GM21381 (cell line): ENCODE measurements around the gene ZNF283.
"Not testable (repeated sequence)": the region's sequence is repeated elsewhere in the genome, so short reads cannot be mapped to it uniquely, and the experiment has no call there.

Experiments
- ATAC-seq: cut with Tn5 transposase; IDR thresholded peaks from one replicate; pipeline ENCODE4 v1.9.1; 2021; ENCODE audit warnings: mild to moderate bottlenecking, moderate library complexity; ENCODE audit not compliant: unreplicated experiment

Gene ZNF283

DNA sequence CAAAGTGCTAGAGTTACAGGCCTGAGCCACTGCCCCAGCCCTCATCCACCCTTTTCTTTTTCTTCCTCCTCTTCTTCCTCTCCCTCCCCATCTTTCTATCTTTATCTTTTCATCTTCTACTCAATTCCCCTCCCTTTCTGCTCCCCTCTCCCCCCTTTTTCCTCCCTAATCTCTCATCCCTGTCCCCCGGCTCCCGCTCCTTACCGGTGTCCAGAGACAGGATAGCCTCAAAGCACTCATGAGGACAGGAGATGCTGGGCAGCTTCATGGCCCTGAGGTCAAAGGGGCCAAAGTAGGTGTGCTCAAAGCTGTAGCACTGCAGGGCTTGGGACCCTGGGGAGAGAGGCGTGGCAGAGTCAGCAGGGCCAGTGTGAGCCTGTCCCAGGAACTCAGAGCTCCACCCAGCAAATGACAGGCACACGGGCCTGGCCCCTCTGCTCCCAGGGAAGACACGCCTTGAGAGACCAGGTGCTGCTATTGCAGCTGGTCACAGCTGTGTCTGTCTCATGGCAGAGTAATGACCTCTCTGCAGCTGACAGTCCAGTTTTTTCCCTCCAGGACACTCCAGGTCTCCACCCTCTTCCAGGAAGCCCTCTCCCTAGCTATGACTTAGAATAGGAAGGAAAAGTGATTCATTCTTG is 27.5 kb upstream of the ZNF283 start:
- no peak for ATAC-seq

DNA sequence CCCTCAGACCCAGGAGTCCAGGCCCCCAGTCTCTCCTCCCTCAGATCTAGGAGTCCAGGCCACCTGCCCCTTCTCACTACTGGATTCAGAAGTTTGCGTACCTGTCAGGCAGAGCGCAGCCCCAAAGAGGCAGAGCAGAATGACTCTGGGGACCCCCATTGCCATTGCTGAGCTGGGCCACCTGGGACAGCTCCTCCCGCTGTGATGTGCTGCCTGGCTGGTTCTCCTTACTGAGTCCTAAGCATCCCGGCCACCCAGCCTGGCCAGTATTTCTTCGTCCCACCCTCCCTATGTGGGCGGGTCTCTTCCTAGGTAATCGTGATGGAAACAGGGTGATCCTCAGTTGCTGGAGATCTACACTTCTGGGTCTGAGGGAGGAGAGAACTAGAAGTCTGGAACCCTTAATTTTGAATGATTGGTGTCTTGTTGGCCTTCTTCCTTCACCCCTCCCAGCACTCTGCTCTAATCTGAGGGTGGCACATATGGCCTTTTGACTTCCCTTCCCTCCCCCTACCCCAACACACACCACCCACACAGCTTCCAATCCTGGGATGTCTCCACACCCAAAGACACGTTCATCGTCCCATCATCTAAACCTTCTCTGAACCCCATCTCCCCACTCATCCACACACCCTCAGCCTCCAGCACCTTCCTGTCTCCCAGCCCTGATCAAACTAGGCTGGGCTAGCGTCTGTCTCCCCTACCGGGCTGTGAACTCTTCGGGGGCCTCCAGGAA is 24.7 kb upstream of the ZNF283 start, which contains the start of gene LYPD5:
Gene LYPD5, minus strand, starts transcription at position 232 of the 736 bp plus-strand sequence. Its CDS starts 67 bp downstream, at position 165.
- ATAC-seq = no peak

DNA sequence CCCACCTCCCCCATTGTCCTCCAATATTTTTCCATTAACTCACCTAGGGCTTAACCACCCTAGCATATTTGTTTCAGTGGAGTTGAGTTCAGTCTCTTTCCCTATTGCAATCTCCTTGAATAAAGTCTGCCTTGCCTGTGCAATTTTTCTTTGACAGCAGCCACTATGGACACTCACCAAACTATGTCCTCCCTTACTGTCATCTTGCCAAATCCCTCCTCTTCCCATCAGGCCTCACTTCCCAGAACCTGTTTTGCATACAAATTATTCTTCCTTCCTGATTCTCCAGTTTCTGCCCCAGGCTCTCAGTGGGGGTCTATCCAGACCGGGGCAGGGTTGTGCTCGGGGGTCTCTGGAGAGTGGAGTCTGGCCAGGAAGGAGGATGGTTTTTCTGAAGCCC is 22.7 kb upstream of the ZNF283 start:
- no peak for ATAC-seq

DNA sequence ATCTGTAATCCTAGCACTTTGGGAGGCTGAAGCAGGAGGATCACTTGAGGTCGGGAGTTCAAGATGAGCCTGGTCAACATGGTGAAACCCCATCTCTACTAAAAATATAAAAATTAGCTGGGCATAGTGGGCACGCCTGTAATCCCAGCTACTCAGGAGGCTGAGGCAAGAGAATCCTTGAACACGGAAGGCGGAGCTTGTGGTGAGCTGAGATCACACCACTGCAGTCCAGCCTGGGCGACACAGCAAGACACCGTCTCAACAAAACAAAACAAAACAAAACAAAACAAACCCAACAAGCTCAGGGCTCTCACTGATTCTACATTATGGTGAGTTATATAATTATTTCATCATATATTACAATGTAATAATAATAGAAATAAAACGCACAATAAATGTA is 20.7 kb upstream of the ZNF283 start:
- not testable (repeated sequence) for ATAC-seq

DNA sequence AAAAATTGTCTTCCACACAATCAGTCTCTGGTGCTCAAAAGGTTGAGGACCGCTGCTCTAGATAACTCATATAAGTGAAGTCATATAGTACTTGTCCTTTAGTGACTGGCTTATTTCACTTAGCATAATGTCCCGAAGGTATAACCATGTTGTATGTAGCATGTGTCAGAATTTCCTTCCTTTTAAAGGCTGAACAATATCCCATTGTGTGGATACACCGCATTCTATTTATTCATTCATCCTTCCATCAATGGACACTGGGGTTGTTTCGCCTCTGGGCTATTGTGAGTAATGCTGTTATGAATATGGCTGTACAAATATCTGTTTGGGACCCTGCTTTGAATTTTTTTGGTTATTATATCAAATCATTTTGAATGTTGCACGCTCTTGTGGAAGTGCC is 20.3 kb upstream of the ZNF283 start:
- ATAC-seq = no peak

DNA sequence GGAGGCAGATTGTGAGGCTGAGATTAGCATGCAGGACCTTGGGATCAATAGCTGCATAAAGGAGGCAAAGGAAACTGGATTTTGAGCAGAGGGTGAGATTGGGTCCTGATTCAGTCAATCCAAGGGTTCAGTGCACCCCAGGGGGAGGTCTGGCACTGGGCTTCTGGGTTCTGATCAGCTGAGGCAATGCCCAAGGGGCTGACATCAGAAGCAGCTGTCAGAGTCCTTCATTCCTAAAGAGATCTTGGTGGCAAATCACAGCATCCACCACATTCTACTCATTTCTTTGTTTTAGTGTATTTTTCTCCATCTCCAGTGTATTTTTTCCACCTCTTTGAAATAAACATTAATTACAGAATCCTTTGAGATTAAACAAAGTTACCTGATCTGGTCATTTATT is 19.5 kb upstream of the ZNF283 start:
- ATAC-seq = no peak

DNA sequence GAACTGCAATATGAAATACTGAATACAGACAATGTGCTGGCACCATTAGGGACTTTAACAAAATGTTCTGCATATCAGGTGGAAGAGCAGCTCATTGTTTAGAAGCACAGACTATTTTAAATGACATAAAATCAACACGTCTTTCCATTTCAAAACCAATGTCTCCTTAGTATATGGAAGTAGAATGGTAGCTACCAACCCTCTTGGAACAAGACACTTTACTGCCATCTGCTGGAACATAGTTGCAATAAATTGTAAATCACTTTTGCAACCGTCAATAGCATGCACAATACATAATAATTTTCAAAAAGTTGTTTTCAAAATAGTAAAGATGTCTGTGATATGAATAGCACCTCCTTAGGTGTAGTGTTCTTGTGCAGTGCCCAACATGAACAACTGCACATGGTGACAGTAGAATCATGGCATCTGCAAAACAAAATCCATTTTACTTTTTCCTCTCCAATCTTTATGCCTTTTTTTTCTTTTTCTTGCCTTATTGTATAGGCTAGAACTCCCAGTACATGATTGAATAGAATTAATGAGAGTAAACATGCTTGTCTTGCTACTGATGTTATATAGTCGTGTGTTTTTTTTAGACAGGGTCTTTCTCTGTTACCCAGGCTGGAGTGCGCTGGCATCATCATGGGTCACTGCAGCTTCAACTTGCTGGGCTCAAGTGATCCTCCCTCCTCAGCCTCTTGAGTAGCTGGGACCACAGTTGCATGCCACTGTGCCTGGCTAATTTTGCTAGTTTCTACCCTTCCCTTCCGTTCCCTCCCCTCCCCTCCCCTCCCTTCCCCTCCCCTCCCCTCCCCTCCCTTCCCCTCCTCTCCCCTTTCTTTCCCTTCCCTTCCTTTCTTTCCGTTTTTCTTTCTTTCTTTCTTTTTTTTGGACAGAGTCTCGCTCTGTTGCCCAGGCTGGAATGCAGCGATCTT is 17.1 kb upstream of the ZNF283 start:
- ATAC-seq = no peak

DNA sequence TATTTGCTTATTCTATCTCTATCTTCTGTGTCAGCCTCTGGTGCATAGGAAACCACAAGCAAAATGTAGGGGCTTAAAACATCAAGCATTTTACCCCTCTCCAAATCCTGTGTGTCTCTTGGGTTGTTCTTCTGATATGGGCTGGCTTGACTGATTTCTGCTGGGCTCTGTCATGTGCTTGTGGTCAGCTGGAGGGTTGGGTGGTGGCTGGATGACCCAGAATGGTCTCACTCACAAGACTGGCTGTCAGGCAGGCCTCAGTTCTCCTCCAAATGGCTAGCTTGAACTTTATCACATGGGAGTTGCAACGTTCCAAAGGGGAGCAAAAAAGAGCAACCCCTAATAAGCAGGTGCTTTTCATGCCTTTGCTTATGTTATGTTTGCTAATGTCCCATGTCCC is 15.3 kb upstream of the ZNF283 start:
- ATAC-seq = no peak

DNA sequence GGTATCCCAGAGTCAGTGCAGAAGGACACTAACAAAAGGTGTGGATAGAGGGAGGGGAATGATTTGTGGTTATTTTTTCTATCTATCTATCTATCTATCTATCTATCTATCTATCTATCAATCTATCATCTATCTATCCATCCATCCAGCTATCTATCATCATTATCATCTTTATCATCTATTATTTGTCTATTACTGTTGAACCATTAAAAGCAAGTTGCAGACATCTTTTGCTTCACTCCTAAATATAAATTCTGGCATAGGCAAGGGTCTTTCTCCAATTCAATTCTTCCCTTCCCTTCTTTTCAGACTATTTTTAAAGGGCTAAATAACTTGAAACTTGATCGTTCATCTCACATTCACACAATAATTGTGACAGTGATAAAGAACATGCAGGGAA is 14.9 kb upstream of the ZNF283 start:
- no peak for ATAC-seq

DNA sequence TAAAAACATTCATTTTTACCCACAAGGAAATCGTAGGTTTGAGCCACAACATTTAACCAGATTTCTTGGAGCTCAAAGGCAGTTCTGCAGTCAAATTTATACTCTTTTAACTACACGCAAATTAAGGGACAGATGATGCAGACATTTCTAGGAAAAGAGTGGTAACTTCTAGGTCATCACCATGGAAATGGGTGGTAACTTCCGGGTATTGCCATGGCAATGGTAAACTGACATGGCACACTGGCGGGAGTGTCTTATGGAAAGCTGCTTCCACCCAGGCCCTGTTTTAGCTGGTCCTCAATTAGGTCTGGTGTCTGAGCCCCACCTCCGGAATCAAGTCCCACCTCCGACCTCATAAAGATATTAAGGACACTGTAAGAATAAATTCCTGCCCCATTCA is 14.4 kb upstream of the ZNF283 start:
- ATAC-seq = no peak

DNA sequence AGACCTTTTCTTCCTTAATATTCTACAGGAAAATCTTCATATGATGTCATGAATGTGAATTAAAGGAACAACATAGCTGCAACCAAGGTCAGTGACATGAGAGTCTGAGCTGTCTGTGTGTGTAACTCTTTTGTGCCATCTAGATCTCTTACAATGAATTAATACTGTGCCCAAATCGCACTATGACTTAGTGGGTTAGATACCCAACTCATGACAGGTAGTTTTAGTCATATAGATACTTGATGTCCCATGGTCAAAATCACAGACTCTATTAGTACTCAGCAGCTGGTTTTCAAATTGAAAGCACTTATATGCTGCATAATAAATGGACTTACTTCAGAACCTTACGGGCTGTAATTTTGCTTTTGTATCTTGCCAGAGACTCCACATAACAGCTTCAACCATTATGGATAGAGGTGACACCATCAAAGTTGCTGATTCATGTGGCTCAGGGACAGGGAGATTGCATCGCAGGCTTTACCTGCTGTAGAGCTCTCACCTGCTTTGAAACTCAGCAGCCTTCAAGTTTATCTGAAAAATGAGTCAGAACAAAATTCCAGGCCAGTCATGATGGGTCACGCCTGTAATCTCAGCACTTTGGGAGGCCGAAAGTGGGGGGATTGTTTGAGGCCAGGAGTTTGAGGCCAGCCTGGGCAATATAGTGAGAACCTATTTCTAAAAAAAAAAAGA is 12.3 kb upstream of the ZNF283 start:
- ATAC-seq = no peak

DNA sequence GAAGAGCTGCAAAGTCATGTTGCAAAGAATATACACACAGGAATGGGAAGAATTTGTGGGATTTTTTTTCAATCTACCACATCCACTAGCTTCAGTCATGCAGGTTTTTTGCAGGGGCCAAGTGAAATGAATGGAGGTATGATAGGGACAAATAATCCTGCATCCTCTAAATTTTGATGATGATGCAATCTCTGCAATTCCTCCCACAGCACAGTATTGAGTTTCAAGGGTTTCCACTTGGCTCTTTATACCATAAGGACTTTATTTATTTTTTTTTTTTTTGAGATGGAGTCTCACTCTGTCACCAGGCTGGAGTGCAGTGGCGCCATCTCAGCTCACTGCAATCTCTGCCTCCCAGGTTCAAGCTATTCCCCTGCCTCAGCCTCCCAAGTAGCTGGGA is 9.7 kb upstream of the ZNF283 start:
- ATAC-seq = not testable (repeated sequence)

DNA sequence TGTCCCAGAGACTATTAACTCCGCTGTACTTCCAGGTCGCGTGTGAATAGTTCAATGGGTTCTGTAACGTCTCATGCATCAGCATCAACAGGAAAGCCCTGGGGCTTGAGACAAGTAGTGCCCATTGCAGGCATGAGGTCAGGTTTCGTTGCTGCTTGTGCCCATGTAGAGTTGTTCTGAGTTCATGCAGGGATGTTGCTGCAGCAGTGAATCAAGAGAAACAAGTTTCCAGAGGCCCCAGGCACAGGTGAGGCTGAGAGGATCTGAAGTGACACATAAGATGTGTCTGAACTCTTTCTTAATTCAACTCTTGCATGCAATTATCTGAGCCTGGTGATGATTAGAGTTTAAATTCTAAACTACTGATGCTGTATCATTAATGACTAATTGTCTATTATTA is 8.6 kb upstream of the ZNF283 start:
- no peak for ATAC-seq

DNA sequence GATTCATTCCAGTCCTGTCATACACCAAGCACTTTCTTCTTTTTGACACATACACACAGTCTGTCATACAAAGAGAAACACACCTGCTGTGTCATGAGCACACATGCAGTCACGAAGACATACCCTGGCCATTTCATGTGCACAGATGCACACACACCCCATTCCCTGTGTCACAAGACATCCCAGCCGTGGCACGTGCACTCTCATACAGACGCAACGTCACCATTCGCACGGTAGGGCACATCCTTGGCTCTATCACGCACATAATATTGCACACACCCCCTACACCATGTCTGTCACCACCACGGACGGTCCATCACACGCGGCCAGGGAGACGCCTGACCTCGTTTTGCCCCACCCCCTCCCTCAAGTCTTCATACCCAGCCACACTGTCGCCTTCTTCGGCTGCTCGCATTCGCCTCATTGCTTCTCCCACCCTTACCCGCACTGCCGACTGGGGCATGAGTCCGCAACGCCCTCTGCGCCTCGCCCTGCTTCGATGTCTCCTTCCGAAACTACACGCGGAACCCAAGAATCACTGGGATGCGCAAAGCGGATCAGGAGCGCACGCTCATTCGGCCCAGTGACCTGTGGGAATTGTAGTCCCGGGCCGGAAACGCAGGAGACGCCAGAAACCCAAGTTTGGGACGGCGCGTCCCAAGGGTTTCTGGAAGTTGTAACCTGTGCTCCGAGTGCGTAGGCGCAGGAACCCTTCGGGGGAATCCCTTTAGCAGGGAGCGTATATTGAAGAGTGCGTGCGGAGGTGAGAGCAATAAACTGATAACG is 6.8 kb upstream of the ZNF283 start:
- no peak for ATAC-seq

DNA sequence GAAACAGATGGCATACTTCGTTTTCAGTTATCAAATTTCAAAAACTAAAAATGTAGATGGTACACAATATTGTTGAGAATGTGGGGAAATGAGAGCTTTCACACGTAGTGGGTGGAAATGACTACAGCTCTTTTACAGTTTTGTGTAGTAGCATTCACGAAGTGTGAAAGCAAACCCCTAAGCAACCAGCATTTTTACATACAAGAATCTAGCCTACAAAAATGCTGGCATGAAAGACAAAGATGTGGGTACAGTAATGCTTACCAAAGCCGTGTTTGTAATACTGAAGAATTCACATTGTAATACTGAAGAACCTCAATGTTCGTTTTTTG is 6.3 kb upstream of the ZNF283 start:
- ATAC-seq = no peak

DNA sequence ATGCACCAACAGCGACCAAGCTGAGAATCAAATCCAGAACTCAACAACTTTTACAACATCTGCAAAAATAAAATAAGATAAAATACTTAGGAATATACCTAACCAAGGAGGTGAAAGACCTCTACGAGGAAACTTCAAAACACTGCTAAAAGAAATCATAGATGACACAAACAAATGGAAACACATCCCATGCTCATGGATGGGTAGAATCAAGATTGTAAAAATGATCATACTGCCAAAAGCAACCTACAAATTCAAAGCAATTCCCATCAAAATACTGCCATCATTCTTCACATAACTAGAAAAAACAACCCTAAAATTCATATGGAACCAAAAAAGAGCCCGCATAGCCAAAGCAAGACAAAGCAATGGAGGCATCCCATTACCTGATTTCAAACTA is 3.3 kb upstream of the ZNF283 start:
- not testable (repeated sequence) for ATAC-seq

DNA sequence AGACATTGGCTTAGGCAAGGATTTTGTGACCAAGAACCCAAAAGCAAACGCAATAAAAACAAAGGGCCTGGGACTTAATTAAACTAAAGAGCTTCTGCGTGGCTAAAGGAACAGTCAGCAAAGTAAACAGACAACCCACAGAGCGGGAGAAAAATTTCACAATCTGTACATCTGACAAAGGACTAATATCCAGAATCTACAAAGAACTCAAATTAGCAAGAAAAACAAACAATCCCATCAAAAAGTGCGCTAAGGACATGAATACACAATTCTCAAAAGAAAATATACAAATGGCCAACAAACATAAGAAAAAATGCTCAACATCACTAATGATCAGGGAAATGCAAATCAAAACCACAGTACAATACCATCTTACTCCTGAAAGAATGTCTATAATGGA is 2.5 kb upstream of the ZNF283 start:
- not testable (repeated sequence) for ATAC-seq

DNA sequence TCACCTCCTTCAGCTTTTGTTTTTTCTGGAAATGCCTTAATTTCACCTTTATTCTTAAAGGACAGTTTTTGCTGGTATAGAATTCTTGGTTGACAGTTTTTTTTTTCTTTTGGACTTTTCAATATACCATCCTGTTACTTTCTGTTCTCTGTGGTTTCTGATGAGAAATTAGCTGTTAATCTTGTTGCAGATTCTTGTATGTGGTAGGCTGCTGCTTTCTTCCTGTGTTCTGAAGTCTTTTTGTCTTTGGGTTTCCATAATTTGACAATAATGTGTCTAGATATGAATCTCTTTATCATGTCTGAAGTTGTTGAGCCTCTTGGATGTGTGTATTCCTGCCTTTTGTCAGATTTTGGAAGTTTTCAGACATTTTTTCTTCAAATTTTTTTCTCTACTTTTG is 12.0 kb downstream of the ZNF283 start:
- no peak for ATAC-seq

DNA sequence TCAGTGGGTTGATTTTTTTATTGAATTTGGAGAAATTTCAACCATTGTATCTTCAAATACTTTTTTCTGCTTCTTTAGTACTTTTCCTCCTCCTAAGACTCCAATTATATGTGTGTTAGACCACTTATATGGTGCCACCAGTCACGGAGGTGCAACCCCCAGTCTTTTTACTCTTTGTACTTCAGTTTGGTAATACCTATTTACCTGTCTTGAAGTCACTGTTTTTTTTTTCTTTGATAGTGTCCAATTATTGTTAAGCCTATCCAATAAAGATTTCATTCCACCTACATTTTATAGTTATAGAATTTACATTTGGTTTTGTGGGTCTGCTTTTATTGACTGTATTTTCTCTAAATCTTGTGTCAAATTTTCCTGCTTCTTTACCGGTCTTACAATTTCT is 14.9 kb downstream of the ZNF283 start:
- no peak for ATAC-seq

DNA sequence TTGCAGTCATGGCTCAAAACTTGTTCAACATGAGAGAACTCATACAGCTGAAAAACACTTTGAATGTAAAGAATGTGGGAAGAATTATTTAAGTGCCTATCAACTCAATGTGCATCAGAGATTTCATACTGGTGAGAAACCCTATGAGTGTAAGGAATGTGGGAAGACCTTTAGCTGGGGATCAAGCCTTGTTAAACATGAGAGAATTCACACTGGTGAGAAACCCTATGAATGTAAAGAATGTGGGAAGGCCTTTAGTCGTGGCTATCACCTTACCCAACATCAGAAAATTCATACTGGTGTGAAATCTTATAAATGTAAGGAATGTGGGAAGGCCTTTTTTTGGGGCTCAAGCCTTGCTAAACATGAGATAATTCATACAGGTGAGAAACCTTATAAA is 20.1 kb downstream of the ZNF283 start:
- no peak for ATAC-seq
